Jurkat, Clone E6-1 (cell line): ENCODE data around the gene ESPL1.
"Not testable (repeated sequence)": the region's sequence is repeated elsewhere in the genome, so short reads cannot be mapped to it uniquely, and the experiment has no call there.

Source experiments
- DNase-seq: peaks from one replicate; pipeline ENCODE4 v3.0.0-alpha.2; 2011; ENCODE audit warnings: low read depth, low spot score
- H3K4me3 ChIP-seq: 2 replicates; pipeline ENCODE4 v1.5.1; 2011; ENCODE audit warnings: mild to moderate bottlenecking, low read length, control low read depth, moderate library complexity

ESPL1 gene

DNA sequence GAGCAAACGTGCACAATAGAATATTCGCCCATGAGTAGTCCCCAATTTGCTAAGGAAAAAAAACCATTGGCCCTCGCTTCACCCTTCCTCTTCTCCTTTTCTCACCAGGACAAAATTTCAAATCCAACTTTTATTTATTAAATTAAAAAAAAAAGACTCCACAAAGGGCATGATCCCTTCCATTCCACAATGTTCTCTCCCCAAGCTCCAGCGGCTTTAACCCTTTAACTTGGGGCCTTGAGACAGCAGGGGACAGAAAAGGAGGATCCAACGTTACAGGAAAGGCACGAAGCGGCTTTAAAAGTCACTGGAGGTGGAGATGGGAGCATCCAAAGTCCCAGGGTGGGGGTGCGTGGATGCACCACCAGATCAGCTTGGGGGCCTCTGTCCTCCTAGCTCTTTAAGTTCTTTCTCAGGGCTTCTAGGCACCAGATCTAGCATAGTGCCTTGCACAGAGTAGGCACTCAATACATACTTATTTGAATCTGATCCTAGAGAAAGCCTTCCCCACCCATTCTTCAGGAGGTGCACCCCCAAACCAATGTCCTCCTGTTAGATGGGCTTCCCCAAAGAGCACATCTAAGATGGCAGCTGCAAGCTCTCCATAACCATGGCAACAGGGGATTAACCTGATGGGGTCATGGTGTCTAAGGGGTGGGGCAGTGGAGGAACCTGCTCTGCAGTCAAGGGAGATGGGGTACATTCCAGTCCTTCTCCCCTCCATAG, 58.5 kb downstream of the ESPL1 start:
- no peak overlapping the region for H3K4me3 ChIP-seq
- no peak for DNase-seq

DNA sequence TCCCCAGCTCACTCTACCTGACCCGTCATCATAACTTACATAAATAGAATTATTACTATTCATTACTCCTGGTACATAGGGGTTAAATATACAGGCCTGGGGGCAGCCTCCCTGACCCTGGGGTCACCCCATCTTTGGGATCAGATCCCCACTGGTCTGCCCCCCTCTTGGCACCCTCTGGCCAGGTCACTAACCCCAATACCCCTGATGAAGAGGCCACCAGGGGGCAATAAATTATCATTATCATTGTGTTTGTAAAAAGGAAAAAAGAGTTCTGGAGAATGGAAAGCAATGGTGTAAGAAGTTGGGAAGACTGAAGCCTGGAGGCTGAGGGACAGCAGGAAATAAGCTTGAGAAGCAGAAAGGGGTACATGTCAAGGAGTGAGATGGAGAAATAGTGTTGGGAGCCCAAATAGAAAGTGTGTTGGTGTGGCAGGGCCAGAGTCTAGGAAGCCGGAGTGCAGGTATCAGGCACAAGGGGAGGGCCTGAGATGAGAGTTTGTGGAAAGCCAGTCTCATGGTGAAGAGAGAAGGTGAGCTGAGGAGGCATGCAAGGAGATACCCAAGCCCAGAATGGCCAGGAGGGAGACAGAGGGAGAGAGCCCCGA, 59.4 kb downstream of the ESPL1 start:
- no peak for DNase-seq
- no peak overlapping the region for H3K4me3 ChIP-seq

DNA sequence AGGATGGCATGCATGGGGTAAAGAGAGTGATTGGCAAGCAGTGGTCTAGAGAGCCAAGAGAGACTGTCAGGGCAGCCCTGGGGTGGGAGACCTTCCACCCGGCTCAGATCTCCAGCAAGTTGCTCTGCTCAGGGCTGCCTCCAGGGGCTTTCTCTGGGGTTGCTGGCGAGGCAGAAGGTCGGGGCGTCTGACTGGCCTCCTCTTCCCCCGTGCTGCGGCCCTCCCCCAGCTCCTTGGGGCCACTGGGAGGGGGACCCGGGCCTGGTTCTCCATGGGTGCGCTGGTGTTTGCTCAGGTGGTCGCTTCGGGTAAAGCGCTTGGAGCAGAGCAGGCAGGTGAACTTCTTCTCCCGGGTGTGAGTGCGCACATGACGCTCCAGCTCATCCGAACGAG, 59.9 kb downstream of the ESPL1 start:
- no peak overlapping the region for H3K4me3 ChIP-seq
- DNase-seq, result no peak

DNA sequence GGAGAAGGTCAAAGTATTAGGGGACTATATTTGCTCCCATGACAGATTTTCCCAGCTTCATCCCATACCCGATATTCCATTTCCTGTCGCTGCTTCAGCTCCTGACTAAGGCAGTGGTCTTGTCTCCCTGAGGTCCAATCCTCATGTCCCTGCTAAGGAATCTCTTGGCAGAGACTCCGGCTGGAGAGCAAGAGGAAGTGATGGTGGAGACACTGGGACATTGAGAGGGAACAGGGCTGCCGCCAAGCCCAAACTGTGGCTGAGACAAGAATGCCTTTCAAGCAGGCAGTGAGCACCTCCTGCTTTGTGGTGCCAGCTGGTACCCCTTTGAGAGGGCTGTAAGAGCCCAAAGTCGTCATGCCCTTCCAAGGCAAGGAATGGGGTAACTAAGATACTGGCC, 62.6 kb downstream of the ESPL1 start:
- no peak for DNase-seq
- H3K4me3 ChIP-seq, result no peak overlapping the region

DNA sequence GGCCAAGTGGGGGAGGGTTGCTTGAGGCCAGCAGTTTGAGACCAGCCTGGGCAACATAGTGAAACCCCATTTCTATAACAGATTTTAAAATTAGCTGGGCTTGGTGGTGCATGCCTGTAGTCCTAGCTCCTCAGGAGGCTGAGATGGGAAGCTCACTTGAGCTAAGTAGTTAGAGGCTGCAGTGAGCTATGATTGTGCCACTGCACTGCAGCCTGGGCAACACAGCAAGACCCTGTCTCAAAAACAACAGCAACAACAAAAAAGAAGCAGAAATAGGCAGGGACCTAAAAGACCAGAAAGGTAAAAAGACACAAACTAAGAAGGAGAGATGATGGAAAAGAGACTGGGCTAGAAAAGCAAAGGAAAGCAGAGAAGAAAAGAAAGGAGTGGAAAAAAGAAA, 64.2 kb downstream of the ESPL1 start:
- H3K4me3 ChIP-seq, result not testable (repeated sequence)

DNA sequence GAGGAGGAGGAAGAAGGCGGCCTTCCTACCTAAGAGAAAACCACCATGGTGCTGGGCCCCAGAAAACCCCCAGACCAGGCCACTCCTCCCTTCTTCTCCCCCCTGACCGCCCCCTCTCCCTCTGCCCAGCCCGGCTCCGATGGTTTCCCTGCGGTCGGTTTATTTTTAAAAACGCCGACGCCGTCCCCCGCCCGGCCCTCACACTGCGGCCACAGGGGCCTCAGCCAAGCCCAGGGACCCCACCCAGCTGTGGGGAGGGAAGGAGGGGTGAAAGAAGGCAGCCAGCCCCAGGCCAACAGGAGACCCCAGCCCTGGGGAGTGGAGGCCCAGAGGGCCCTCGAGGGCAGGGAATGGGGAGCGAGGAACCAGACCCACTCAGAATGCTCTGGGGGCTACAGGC, 64.6 kb downstream of the ESPL1 start:
- no peak overlapping the region for H3K4me3 ChIP-seq
- no peak for DNase-seq

More for the DNA sequence above, 64.2 kb downstream of the ESPL1 start:
- not testable (repeated sequence) for DNase-seq

DNA sequence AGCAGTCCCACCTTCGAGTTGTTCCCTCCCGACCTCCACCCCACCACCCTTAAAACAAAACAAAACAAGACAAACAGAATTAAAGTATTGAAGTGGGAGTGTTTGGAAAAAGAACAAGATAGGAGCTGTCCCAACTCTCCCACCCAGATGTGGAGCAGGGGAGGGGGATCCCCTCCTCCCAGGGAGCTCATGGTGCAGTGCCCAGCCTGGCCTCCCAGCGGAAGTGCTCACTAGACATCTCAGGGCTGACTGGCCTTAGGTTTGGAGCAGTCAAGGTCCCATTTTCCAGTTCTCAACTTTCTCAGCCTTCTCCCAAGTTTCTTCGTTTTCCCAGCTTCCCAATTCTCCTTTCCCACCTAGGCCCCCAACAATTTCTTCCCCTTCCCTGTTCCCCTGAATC, 65.2 kb downstream of the ESPL1 start:
- no peak for DNase-seq
- H3K4me3 ChIP-seq, result no peak overlapping the region

DNA sequence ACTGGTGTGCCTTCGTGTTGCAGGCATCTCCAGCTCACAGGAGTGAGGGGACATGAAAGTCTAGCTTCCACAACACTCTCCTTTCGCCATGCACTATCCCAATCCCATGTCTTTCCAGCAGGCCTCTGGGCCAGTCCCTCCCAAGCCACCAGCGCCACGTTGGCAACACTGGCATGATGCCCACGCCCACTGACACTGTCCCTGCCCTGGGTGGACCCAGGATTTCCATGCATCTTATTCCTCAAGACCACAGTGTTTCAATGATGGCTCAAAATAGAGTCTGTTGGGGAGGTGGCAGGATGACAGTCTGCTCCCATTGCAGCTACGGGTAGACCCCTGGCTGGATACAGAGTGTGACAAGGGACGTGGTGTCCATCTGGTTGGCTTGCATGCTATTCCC, 65.7 kb downstream of the ESPL1 start:
- H3K4me3 ChIP-seq, result no peak overlapping the region
- DNase-seq, result no peak

DNA sequence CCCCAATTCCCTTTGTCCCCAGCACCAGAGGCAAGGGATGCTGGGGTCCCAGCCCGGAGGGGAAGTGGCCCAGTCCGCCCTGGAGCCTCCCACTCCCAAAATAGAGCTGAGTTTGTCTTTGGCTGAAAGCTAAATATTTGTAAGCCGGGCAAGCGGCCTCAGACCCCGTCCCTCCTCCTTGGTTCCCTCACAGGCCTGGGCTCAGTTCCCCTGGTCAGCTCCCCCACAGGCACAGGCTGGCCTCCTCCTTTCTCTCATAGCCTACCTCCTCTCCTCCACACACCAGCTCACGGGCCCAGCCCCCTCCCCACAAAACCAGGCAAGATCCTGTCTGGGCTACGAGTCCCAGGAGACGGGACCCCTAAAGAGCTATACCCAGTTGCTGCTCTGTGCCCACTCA, 66.7 kb downstream of the ESPL1 start:
- no peak overlapping the region for H3K4me3 ChIP-seq
- no peak for DNase-seq

DNA sequence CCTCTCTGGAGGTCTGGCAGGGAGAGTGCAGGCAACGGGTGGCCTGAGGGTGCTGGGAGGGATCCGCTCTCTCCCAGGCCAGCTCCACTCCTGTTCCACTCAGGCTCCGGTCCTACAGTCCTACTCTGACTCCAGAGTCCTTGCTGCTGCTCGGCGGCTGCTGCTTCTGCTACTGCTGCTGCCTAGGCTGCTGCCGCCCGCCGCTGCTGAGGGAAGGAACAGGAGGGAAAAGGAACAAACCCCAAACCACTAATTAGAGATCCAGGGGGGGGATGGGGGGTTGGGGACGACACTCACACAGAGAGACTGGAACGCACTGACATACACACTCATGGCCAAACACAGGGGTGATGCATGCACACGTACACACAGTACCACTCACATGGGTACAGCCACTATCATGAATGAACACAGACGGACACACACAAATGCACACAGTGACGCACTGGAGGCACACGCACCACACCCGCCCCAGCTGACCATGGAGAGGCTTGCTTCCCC, 68.1 kb downstream of the ESPL1 start, which contains the start of gene SP7:
Gene SP7, minus strand, starts transcription at position 174 of the 501 bp plus-strand sequence. CDS start 708 bp downstream, outside the sequence.
- DNase-seq, result no peak
- H3K4me3 ChIP-seq, result no peak within 1 kb of the TSS

DNA sequence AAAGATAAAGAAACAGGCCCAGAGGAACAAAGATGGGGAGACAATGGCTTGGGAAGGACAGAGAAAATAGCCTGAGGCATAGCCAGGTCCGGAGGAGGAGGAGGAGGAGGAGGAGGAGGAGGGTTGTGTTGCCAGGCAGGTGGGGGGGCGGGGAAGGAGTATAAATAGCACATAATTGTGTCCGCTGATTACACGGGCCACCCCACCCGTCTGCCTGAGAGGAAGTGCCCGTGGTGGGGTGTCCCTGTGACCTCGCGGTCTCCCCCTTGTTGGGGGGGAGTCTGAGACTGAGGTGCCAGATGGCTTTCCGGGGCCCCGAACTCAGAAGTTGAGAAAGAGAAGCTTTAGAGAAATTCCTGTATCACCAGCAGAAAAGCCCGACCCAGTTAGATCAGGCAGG, 69.9 kb downstream of the ESPL1 start:
- H3K4me3 ChIP-seq, result no peak overlapping the region
- no peak for DNase-seq

DNA sequence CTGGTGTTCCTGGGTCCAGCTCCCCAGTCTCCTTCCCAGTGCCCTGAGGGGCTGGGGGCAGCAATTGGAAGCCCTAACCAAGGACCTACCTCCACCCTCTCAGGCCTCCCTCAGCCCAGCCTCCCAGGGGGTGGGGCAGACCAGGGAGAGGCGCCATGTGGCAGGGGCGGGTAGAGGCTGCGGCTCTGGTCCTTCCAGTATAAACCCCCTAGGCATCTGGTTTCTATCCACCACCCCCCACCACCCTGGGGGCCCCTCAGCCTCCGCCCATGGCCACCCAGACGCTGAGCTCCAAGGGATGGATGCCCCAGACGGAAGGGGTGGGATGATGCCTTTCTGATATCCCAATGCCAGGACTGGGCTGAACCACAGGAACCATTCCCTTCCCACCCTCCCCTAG, 70.8 kb downstream of the ESPL1 start:
- DNase-seq, result no peak
- H3K4me3 ChIP-seq, result no peak overlapping the region

DNA sequence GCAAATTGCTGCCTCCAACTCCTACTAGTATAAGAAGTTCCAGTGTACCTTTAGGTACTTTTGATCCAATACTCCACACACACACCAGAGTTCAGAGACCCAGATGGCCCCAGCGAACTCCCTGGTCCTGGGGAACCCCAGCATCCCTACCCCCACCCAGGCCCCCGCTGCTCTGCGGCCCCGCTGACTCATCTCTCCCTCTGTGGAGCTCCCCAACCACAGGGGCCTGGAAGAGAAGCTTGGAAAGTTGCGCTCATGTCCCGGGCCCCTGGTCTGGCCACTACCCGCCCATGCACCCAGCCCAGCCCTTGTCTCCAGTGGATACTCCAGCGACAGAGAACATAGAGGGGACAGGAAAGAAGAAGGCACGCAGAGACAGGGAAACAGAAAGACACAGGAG, 72.3 kb downstream of the ESPL1 start:
- DNase-seq, result no peak
- no peak overlapping the region for H3K4me3 ChIP-seq
